Measurements from ENCODE around the gene PATJ. TPM values are rescaled to one million over a fixed set of nuclear protein-coding genes. Genes with fewer than 3 reads are reported as not detected.

PATJ gene
- polyA plus RNA-seq, 1 donor (not counting 4 experiments of a cell fraction or from before 2014, with no cell fraction given): 28.1 TPM

- Histone ChIP-seq H3K4me3 (ENCODE audit: control insufficient read depth in 2 of 3, extremely low read depth in 1 of 3, insufficient read depth in 2 of 3, low read depth in 1 of 3, low read length in 3 of 3) (no peak overlapping the region), H3K9me3 (ENCODE audit: control insufficient read depth, low read depth, low read length) (no peaks in the 10 kb centered on the region), H3K9me1 (ENCODE audit: control insufficient read depth, extremely low read depth, insufficient read depth, low read length) (no peaks in the 10 kb centered on the region), H3K9ac (ENCODE audit: control insufficient read depth, extremely low read depth, insufficient read depth, low read length) (no peak overlapping the region), H2AFZ (ENCODE audit: control insufficient read depth, low read length) (no peak overlapping the region), H3K4me2 (ENCODE audit: control insufficient read depth, extremely low read depth, insufficient read depth, low read depth, low read length) (no peak overlapping the region), H3K4me1 (ENCODE audit: control insufficient read depth, extremely low read depth, insufficient read depth, low read length) (peaks cover 12% of the 10 kb centered on the region), H3K27me3 (ENCODE audit: control insufficient read depth, extremely low read depth, insufficient read depth, low read length) (no peaks in the 10 kb centered on the region), H3K27ac (ENCODE audit: control insufficient read depth, insufficient read depth, low read length) (no peak overlapping the region), H3K79me2 (ENCODE audit: control insufficient read depth, insufficient read depth, low read length) (no peaks in the 10 kb centered on the region), H4K20me1 (ENCODE audit: control insufficient read depth, extremely low read depth, insufficient read depth, low read length) (no peaks in the 10 kb centered on the region), H3K36me3 (ENCODE audit: control insufficient read depth in 2 of 2, extremely low read depth in 1 of 2, insufficient read depth in 2 of 2, low read length in 2 of 2) (no peaks in the 10 kb centered on the region)
- dilution Hi-C loops (cut with MboI; ENCODE audit: extremely low pct_ligation_motif_present, low sequenced_read_pairs): no loop called here
- TF ChIP-seq EZH2 (IDR thresholded peaks at IDR 0.05; ENCODE audit: low read length) (no peak), CTCF (optimal IDR thresholded peaks at IDR 0.05 in 1 of 3, IDR thresholded peaks at IDR 0.05 in 1 of 3, conservative IDR thresholded peaks at IDR 0.05 in 1 of 3; ENCODE audit: extremely low read depth in 1 of 3, insufficient read depth in 2 of 3, low read length in 3 of 3) (no peak)
- FAIRE-seq: no peak
- DNase-seq (ENCODE audit: low read depth, low spot score): no peak
Measured at GRCh38 chr1:62176597-62177312, 434.5 kb downstream of the PATJ start.

DNA sequence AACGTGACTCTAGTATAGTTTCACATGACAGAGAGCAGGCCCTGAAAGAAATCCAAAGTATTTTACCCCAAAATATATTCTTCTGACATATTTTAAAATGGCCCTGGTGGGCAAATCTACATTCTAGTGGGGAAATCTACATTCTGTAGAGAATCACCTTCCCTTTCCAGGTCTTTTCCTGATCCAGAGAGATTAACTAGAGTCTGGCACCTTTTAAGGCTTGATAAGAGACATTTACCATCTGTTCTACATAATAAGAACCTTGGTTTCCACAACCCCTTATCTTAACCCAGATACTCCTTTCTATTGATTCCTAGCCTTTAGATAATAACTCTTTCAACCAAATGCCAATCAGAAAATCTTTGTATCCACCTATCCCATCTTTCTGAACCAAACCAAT, 435.3 kb downstream of the PATJ start:
- H2AFZ ChIP-seq (ENCODE audit: control insufficient read depth, low read length): no peak overlapping the region
- no peak overlapping the region for H3K4me2 ChIP-seq (ENCODE audit: control insufficient read depth, extremely low read depth, insufficient read depth, low read depth, low read length)
- dilution Hi-C loops (cut with MboI; ENCODE audit: extremely low pct_ligation_motif_present, low sequenced_read_pairs): no loop called here
- DNase-seq (ENCODE audit: low read depth, low spot score) (no peak), FAIRE-seq (no peak)
- no peaks in the 10 kb centered on the region for H4K20me1 ChIP-seq (ENCODE audit: control insufficient read depth, extremely low read depth, insufficient read depth, low read length)
- H3K27me3 ChIP-seq (ENCODE audit: control insufficient read depth, extremely low read depth, insufficient read depth, low read length): no peaks in the 10 kb centered on the region
- TF ChIP-seq EZH2 (IDR thresholded peaks at IDR 0.05; ENCODE audit: low read length) (no peak), CTCF (optimal IDR thresholded peaks at IDR 0.05 in 1 of 3, IDR thresholded peaks at IDR 0.05 in 1 of 3, conservative IDR thresholded peaks at IDR 0.05 in 1 of 3; ENCODE audit: extremely low read depth in 1 of 3, insufficient read depth in 2 of 3, low read length in 3 of 3) (no peak)
- no peaks in the 10 kb centered on the region for H3K9me3 ChIP-seq (ENCODE audit: control insufficient read depth, low read depth, low read length)
- no peak overlapping the region for H3K9ac ChIP-seq (ENCODE audit: control insufficient read depth, extremely low read depth, insufficient read depth, low read length)
- H3K4me1 ChIP-seq (ENCODE audit: control insufficient read depth, extremely low read depth, insufficient read depth, low read length): peaks cover 12% of the 10 kb centered on the region
- no peaks in the 10 kb centered on the region for H3K36me3 ChIP-seq (ENCODE audit: control insufficient read depth in 2 of 2, extremely low read depth in 1 of 2, insufficient read depth in 2 of 2, low read length in 2 of 2)
- no peak overlapping the region for H3K27ac ChIP-seq (ENCODE audit: control insufficient read depth, insufficient read depth, low read length)
- H3K9me1 ChIP-seq (ENCODE audit: control insufficient read depth, extremely low read depth, insufficient read depth, low read length): no peaks in the 10 kb centered on the region
- no peaks in the 10 kb centered on the region for H3K79me2 ChIP-seq (ENCODE audit: control insufficient read depth, insufficient read depth, low read length)
- H3K4me3 ChIP-seq (ENCODE audit: control insufficient read depth in 2 of 3, extremely low read depth in 1 of 3, insufficient read depth in 2 of 3, low read depth in 1 of 3, low read length in 3 of 3): no peak overlapping the region

Measured in keratinocyte (primary cell).